HG03378 (cell line): Measurements from ENCODE around the gene TNS2.
"Not testable (repeated sequence)": the region's sequence is repeated elsewhere in the genome, so short reads cannot be mapped to it uniquely, and the experiment has no call there.

Source experiments
- ATAC-seq: cut with Tn5 transposase; IDR thresholded peaks from one replicate; pipeline ENCODE4 v1.9.1; 2021; ENCODE audit warnings: mild to moderate bottlenecking, moderate library complexity; ENCODE audit not compliant: unreplicated experiment

TNS2 gene

GRCh38 chr12:53090554-53090953 is 40.7 kb downstream of the TNS2 start:
- no peak for ATAC-seq

GRCh38 chr12:53091756-53092155 is 41.9 kb downstream of the TNS2 start:
- no peak for ATAC-seq

GRCh38 chr12:53093777-53094393 is 44.0 kb downstream of the TNS2 start:
- ATAC-seq = no peak

GRCh38 chr12:53094394-53094787 is 44.5 kb downstream of the TNS2 start:
- ATAC-seq = no peak

GRCh38 chr12:53094796-53095595 is 45.1 kb downstream of the TNS2 start:
- ATAC-seq = not testable (repeated sequence)

GRCh38 chr12:53095596-53095895 is 45.7 kb downstream of the TNS2 start:
- not testable (repeated sequence) for ATAC-seq

GRCh38 chr12:53096089-53096741 is 46.4 kb downstream of the TNS2 start:
- no peak for ATAC-seq

- ATAC-seq = no peak
Measured at GRCh38 chr12:53096759-53097158, 46.9 kb downstream of the TNS2 start.

- no peak for ATAC-seq
Measured at GRCh38 chr12:53097207-53097563, 47.3 kb downstream of the TNS2 start.

GRCh38 chr12:53097564-53098353 is 47.9 kb downstream of the TNS2 start, which contains the start of gene IGFBP6:
Gene IGFBP6, plus strand, starts transcription at chr12:53097667. Its CDS starts 51 bp downstream, at chr12:53097718.
- ATAC-seq = no peak

GRCh38 chr12:53098354-53098981 is 48.6 kb downstream of the TNS2 start:
- ATAC-seq = no peak

GRCh38 chr12:53099071-53099882 is 49.4 kb downstream of the TNS2 start:
- ATAC-seq = no peak

GRCh38 chr12:53100466-53101151 is 50.7 kb downstream of the TNS2 start:
- no peak for ATAC-seq

GRCh38 chr12:53101266-53101665 is 51.4 kb downstream of the TNS2 start:
- no peak for ATAC-seq

- ATAC-seq = no peak
Measured at GRCh38 chr12:53101931-53102781, 52.3 kb downstream of the TNS2 start.

- no peak for ATAC-seq
Measured at GRCh38 chr12:53102883-53103807, 53.3 kb downstream of the TNS2 start, which contains the start of gene SOAT2. Gene SOAT2, plus strand, starts transcription at chr12:53103486. Its CDS starts 92 bp downstream, at chr12:53103578.

- ATAC-seq = no peak
Measured at GRCh38 chr12:53103860-53104305, 54.0 kb downstream of the TNS2 start.
